ENCODE results near the gene TGM5. TPM values are rescaled to one million over a fixed set of nuclear protein-coding genes. Genes with fewer than 3 reads are reported as not detected.
"Not testable (repeated sequence)": the region's sequence is repeated elsewhere in the genome, so short reads cannot be mapped to it uniquely, and the experiment has no call there.

Gene TGM5
- total and polyA plus RNA-seq, 2 experiments from 2014 or later: not detected

GRCh38 chr15:43204016-43204901, 62.5 kb downstream of the TGM5 start:
- Histone ChIP-seq H3K36me3 (replicated peaks; ENCODE audit: insufficient read depth, low read depth) (no peaks in the 10 kb centered on the region), H3K4me1 (ENCODE audit: insufficient read depth) (no peaks in the 10 kb centered on the region), H2AFZ (no peak overlapping the region), H3K9me3 (ENCODE audit: low read depth) (no peaks in the 10 kb centered on the region), H3K27me3 (no peaks in the 10 kb centered on the region), H3K27ac (no peak overlapping the region), H4K20me1 (ENCODE audit: insufficient read depth, poor library complexity, severe bottlenecking) (no peaks in the 10 kb centered on the region), H3K4me2 (no peak overlapping the region), H3K4me3 (no peak overlapping the region), H3K79me2 (no peaks in the 10 kb centered on the region), H3K9me2 (replicated peaks; ENCODE audit: insufficient read depth) (no peaks in the 10 kb centered on the region)
- 47% methylated on average over 8 of the region's 8 CpGs for WGBS (ENCODE audit: low lambda C conversion rate, missing lambda C conversion rate)
- TF ChIP-seq EZH2phosphoT487 (IDR thresholded peaks at IDR 0.05; ENCODE audit: low read depth, severe bottlenecking, unreplicated experiment): no peak
- TF ChIP-seq CTCF (IDR thresholded peaks at IDR 0.05; ENCODE audit: poor library complexity): peak; percentile 61
- peak; percentile 72 for DNase-seq (ENCODE audit: low spot score)

- Histone ChIP-seq H4K20me1 (ENCODE audit: insufficient read depth, poor library complexity, severe bottlenecking) (no peaks in the 10 kb centered on the region), H3K9me2 (replicated peaks; ENCODE audit: insufficient read depth) (no peaks in the 10 kb centered on the region), H3K4me1 (ENCODE audit: insufficient read depth) (no peaks in the 10 kb centered on the region), H3K4me2 (no peak overlapping the region), H3K79me2 (no peaks in the 10 kb centered on the region), H3K27me3 (no peaks in the 10 kb centered on the region), H3K27ac (no peak overlapping the region), H3K36me3 (replicated peaks; ENCODE audit: insufficient read depth, low read depth) (no peaks in the 10 kb centered on the region), H3K4me3 (no peak overlapping the region), H2AFZ (no peak overlapping the region), H3K9me3 (ENCODE audit: low read depth) (no peaks in the 10 kb centered on the region)
- TF ChIP-seq EZH2phosphoT487 (IDR thresholded peaks at IDR 0.05; ENCODE audit: low read depth, severe bottlenecking, unreplicated experiment) (no peak), EZH2 (IDR thresholded peaks at IDR 0.05; ENCODE audit: borderline replicate concordance) (no peak), CTCF (IDR thresholded peaks at IDR 0.05; ENCODE audit: poor library complexity) (no peak)
- no peak for DNase-seq (ENCODE audit: low spot score)
- 91% methylated on average over 3 of the region's 3 CpGs for WGBS (ENCODE audit: low lambda C conversion rate, missing lambda C conversion rate)
Measured at GRCh38 chr15:43199945-43200488, 66.7 kb downstream of the TGM5 start.

- TF ChIP-seq EZH2 (IDR thresholded peaks at IDR 0.05; ENCODE audit: borderline replicate concordance) (no peak), EZH2phosphoT487 (IDR thresholded peaks at IDR 0.05; ENCODE audit: low read depth, severe bottlenecking, unreplicated experiment) (no peak), CTCF (IDR thresholded peaks at IDR 0.05; ENCODE audit: poor library complexity) (no peak)
- Histone ChIP-seq H3K4me2 (no peak overlapping the region), H3K36me3 (replicated peaks; ENCODE audit: insufficient read depth, low read depth) (no peaks in the 10 kb centered on the region), H3K9me2 (replicated peaks; ENCODE audit: insufficient read depth) (no peaks in the 10 kb centered on the region), H3K9me3 (ENCODE audit: low read depth) (no peaks in the 10 kb centered on the region), H3K27me3 (no peaks in the 10 kb centered on the region), H3K27ac (no peak overlapping the region), H2AFZ (no peak overlapping the region), H3K4me1 (ENCODE audit: insufficient read depth) (no peaks in the 10 kb centered on the region), H3K79me2 (no peaks in the 10 kb centered on the region), H4K20me1 (ENCODE audit: insufficient read depth, poor library complexity, severe bottlenecking) (no peaks in the 10 kb centered on the region), H3K4me3 (no peak overlapping the region)
- DNase-seq (ENCODE audit: low spot score): no peak
- 91% methylated on average over 3 of the region's 3 CpGs for WGBS (ENCODE audit: low lambda C conversion rate, missing lambda C conversion rate)
Measured at GRCh38 chr15:43198992-43199391, 67.7 kb downstream of the TGM5 start.

- not testable (repeated sequence) for H3K4me1 ChIP-seq (ENCODE audit: insufficient read depth); DNase-seq (ENCODE audit: low spot score); H4K20me1 ChIP-seq (ENCODE audit: insufficient read depth, poor library complexity, severe bottlenecking); H3K36me3 ChIP-seq (replicated peaks; ENCODE audit: insufficient read depth, low read depth); H3K4me2 ChIP-seq; H3K79me2 ChIP-seq; H3K9me2 ChIP-seq (replicated peaks; ENCODE audit: insufficient read depth); H2AFZ ChIP-seq; H3K27me3 ChIP-seq; H3K4me3 ChIP-seq; H3K27ac ChIP-seq; H3K9me3 ChIP-seq (ENCODE audit: low read depth)
- WGBS (ENCODE audit: low lambda C conversion rate, missing lambda C conversion rate): 99% methylated on average over 4 of the region's 4 CpGs
Measured at GRCh38 chr15:43198556-43198955, 68.2 kb downstream of the TGM5 start.

- not testable (repeated sequence) for H2AFZ ChIP-seq
- 94% methylated on average over 3 of the region's 3 CpGs for WGBS (ENCODE audit: low lambda C conversion rate, missing lambda C conversion rate)
Measured at GRCh38 chr15:43197773-43198172, 69.0 kb downstream of the TGM5 start.

More at GRCh38 chr15:43197773-43198172, 69.0 kb downstream of the TGM5 start:
- H3K4me2 ChIP-seq; H3K9me2 ChIP-seq (replicated peaks; ENCODE audit: insufficient read depth); DNase-seq (ENCODE audit: low spot score); H4K20me1 ChIP-seq (ENCODE audit: insufficient read depth, poor library complexity, severe bottlenecking); H3K79me2 ChIP-seq; H3K27me3 ChIP-seq; H3K36me3 ChIP-seq (replicated peaks; ENCODE audit: insufficient read depth, low read depth); H3K9me3 ChIP-seq (ENCODE audit: low read depth); H3K27ac ChIP-seq; H3K4me1 ChIP-seq (ENCODE audit: insufficient read depth); H3K4me3 ChIP-seq: not testable (repeated sequence)

Data from hepatocyte (in vitro differentiated cells).